GM19240 (cell line): Measurements from ENCODE around the gene UGT1A1.

Experiments used
- DNase-seq: peaks from one replicate; pipeline ENCODE4 v3.0.0; 2011; ENCODE audit warnings: low spot score; ENCODE audit not compliant: insufficient read length

Gene UGT1A1

DNA sequence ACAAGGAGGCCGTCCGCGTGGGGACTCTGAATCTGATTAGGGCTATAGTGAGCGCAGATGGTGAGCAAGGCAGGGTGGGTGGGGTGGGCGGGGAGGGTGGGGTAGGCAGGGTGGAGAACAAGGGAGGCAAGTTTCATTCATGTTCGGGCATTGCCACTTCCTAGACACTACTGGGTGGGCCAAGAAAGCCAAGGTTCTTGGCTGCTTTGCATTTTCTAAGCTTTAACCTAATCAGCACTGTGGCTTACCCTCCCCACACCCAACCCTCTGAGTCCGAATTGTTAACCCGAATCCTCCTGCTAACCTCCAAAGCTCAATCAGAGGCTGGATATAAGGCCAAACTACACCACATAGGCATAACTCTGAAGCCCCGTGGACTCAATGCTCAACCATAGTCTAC, 36.2 kb downstream of the UGT1A1 start:
- no peak for DNase-seq

DNA sequence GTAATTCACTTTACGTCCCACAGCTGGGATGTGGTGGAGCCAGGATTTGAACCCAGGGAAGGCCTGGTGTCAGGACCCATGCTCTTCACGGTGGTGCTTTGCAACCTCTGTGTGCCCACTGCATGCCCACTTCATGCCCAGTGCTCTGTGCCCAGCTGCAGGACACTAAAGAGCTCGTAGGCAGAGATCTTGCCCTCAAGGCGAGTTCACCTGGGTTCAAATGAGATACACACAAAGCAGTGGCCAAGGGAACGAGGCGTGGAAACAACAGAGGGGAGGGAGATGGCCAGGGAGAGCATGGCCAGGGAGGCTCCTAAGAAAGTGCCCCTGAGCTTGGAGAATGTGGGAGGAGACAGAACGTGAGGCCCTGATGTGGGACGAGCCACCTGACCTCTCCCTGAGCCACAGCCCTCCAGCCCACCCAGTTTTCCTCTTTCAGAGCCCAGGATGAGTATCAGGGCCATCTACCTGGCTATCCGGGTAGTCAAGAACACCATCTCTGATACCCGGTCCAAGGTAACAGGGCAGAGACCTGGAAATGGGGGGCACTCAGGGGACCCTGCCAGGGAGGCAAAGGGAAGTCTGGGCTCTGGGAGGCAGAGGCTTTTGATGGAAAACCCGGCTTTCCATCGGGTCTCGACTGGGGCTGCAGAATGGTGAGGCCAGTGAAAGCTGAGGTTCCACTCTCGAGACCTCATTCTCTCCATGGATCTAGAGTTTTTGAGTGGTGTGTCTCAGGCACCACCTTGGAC, 38.4 kb downstream of the UGT1A1 start:
- DNase-seq = no peak

DNA sequence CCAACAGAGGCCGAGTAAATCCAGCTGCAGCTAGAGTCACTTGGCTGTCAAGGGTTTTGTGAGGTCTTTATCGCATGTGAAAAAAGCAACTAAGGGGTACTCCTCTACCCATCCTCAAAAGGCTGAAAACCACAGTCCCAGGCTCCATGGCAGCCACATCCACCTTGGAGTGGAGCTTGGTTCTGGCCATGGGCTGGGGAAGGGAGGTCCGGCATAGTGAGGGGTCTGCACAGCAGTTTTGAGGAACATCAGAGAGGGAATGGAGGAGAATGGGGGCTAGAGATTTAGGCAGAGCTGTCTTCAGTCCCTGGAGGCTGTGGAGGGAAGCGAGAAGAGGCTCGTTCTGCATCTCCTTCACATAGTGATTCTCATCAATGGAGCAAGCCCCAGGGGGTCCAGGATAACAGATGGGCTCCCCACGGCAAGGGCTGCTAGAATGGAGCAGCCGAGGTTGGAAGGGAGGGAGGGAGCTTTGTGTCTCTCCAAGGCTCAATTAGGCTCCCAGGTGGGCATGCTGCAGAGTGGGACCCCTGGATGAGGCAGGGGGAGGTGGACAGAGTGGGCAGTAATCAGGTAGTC, 39.1 kb downstream of the UGT1A1 start:
- no peak for DNase-seq

DNA sequence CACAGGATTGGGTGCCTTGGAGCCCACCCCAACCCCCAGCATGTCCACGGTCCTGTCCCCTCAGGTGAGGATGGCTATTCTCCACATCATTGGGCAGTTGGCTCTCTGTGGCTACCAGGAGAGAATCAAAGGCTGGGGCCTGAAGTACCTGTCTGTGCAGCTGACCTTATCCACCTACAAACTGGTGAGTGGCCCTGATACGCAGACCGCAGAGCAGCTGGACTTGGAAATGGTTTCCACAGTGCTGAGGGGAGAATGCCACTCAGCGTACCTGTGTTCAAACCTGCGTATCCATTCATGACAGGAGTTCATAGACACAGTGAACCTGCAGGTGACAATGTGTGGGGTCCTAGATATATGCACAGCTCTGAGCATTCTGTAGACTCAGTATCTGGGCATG, 39.6 kb downstream of the UGT1A1 start:
- no peak for DNase-seq

DNA sequence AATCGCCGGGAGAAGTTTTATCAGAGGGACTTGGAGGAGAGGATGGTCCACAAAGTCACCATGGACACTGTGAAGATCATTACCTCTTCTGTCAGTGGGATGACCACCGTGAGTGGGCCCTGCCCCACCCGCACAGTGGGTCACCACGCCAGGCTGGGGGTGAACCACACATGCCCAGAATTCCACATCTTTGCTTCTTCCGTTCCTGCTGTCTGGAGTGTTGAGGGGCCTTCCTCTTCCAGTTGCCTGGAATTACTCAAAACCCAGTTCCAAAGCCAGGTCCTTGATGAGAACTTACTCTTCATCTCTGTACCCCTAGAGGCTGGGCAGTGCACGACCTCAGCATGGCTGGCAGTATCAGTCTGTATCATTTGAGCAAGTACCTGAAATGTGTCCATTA, 40.1 kb downstream of the UGT1A1 start:
- DNase-seq = no peak

DNA sequence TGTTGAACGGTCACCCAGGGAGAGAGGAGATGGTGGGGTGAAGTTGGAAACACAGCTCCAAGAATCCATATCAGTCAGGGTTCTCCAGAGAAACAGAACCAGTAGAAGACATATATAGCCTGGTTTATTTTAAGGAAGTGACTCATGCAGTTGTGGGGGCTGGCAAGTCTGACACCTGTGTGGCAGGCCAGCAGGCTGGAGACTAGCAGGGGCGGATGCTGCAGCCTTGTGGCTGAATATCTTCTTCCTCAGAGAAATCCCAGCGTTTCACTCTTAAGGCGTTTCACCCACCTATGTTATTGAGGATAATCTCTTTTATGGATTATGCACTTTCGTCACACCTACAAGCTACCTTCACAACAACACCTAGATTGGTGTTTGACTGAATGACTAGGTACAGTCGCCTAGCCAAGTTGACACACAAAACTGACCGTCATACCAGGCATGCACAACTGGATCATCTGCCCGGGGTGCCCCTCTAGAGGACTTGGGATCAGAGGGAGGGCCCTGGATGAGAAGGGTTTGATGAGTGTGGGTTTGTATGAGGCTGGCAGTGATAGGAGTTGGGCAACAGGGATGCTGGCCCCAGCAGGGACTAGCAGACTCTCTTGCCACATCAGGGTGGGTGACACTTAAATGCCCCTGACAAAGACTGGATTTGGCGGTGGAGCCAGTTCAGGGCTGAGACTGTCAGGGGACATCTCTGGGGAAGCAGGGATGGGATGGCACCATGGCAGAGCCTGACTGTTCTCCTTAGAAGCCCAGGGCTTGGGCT, 41.5 kb downstream of the UGT1A1 start:
- DNase-seq = no peak

DNA sequence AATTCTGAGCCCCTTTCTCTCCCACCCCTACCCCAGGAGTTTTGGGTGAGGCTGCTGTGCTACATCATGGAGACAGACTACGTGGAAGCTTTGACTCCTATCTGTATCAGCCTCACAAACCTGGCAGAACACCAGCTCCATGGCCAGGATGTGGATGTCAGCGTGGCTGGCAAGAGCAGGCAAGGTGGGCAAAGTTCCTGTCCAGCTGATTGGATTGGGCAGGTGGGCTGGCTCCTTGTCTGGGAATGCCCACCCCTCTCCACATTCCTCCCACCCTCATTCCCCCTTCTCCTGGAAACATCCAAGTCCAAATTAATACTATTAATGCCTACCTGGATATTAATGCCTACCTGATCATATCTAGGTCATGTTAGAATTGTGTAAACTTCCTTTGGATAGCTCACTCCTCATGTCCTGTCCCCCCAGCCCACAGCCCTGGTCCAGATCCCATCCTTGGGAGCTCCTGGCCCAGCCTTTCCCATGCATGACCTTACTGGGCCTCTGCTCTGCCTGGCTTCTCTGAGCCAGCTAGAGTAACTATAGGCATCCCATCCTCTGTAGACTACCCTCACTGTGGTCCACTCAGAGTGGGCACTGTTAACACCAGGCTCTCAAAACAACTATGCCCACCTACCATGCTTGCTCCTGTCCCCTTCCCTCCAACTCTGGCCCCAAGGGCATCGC, 42.2 kb downstream of the UGT1A1 start:
- no peak for DNase-seq

DNA sequence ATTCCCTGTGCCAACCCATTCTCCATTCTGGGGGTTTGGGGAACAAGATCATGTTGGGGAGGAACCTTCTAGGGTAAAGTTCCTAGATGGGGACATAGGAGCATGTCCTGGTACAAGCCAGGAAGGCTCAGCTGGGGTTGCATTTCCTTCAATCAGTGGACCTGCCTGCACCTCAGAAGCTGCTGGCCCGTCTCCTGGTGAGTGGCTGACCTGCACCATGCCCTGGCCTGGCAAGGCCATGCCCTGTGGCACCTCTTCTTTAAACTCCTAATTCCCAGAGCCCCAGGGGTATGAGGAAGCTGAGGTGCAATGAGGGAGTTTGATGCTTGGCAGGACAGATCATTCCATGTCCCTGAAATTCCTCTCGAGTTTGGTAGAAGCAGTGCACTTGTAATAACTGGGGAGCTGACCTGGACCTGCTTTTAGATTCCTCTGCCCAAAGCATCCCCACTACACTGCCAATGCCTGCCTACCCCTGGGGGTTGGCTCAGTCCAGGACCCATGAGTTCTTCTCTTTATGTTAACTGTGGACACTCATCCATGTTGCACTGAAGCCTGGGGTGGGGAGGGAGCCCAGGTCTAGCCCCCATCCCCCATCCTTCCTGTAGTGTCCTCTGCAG, 43.3 kb downstream of the UGT1A1 start:
- no peak for DNase-seq

DNA sequence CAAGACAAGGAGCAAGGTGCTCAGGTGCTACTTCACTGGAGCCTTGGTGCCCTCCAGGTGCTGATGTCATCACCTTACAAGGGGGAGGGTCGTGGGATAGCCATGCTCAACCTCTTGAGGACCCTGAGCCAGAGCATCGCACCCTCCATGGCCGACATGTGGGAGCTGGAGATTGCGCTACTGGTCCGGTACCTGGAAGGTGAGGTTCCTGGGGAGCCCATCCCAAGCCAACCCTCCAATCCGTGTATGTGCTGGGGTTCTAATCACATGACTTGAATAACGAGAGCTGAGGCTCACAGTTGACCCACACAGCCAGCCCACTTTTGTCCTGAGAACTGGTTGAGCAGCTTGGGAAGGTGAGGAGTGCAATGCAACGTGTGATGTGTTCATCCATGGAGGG, 43.9 kb downstream of the UGT1A1 start:
- DNase-seq = no peak

DNA sequence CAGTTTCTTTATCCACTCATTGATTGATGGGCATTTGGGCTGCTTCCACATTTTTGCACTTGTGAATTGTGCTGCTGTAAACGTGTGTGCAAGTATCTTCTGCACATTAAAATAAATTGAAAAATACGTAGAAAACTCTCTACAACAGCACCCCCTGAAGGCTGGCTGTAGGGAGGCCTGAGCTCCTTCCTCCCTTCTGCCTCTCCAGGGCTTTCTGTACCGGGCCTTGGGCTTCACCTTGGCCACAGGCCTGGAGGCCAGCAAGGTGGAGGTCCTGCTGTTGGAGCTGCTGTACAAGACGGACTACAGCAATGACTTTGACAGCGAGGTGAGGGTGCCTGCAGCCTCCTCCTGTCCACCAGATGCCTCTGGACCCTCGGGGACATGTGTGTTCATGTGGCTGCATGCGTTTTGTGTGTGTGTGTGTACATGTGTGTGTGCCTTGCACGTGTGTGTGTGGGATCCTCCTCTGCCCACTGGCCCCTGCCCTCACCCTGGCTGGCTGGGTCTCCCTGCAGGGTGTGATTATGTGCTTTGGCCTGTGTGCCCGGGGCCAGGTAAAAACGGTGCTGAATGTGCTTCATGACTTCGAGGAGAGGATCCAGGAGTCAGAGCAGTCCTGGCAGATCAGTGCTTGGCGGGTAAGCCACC, 47.3 kb downstream of the UGT1A1 start:
- no peak for DNase-seq

DNA sequence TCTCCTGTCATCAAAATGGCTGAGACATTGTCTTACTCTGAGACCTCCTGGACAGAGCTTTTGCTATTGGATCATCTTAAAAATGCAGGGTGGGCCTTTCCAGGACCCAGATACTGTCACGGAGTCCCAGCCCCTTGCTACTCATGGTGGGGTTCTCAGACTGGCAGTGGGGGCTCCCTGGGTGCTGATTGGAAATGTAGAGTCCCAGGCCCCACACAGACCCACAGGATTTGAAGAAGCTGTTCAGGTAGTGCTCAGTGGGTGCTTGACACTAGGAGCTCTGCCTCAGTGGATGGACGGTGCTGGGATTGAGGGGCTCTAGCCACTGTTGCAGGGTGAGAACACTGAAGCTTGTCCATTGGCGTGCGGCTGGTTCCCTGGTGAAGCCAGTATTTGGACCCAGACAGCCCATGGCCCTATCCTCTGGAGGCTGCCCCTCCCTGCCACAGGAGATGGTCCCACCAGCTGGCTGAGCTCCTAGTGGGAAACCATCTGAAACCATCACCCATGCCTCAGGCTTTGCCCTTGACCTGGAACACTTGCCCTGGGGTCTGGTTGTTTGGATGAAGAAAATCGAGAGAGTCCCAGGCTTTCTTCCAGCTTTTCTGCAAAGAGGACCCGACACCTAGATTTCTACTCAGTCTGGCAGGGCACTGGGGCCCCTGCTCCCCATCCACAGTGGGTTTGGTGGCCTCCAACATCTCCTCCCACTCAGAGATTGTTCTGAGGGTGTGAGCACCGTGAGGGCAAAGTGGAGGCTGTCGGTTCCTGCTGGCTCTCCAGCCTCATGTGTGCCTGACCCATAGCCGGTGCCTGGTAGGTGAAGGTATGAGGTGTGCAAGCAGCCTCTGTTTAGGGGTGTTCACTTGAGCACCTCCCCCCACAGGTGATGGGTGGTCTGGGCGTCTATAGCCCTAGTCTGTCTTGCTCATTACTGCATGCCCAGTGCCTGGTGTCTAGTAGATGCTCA, 48.2 kb downstream of the UGT1A1 start:
- no peak for DNase-seq

DNA sequence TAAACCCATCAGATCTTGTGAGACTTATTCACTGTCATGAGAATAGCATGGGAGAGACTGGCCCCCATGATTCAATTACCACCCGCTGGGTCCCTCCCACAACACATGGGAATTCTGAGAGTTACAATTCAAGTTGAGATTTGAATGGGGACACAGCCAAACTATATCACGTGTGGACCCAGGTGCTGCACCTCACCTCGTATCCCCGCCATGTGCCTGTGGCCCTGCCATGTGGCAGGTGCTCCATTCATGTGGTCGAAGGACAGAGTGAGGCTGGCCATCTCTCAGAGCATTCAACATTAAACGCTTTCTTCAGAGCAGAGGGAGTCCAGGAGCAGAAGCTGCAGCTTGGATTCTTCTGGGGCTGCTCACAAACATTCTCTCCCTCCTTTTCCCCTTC, 50.3 kb downstream of the UGT1A1 start:
- DNase-seq = no peak

DNA sequence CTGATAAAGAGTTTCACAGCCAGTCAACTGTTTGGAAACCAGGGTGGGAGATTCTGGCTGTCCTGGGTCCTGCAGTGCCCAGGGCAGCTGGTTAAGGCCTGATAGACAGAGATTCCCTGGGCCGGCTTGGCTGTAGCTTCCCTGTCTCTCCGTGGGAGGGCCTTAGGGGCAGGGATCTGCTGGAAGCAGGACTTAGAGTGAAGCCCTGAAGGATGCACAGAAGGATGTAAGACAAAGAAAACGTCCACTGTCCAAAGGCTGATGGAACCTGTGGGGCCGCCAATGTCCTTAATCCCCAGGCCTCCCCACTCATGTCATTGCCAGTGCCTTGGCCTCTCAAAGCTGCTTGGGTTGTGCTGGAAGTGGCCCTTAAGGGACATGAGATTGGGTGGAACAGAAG, 51.0 kb downstream of the UGT1A1 start:
- DNase-seq = no peak

DNA sequence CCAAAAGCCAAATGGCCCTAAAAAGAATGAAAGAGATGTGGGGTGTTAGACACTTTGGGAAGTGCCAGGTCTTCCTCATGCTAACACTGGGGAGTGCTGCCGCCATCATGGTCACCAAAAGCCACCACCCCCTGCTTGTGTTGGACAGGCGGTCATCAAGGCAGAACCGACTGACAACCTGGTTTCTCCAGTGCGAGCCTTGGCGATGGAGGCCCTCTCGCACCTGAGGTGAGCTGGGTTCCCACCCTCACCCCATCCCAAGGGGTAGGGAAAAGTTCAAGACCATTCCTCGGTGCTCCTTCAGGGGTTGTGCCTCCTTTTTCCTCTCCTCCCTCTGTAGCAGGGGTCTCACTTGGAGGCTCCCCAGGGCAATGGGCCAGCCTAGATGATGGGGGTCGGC, 51.7 kb downstream of the UGT1A1 start:
- DNase-seq = no peak

DNA sequence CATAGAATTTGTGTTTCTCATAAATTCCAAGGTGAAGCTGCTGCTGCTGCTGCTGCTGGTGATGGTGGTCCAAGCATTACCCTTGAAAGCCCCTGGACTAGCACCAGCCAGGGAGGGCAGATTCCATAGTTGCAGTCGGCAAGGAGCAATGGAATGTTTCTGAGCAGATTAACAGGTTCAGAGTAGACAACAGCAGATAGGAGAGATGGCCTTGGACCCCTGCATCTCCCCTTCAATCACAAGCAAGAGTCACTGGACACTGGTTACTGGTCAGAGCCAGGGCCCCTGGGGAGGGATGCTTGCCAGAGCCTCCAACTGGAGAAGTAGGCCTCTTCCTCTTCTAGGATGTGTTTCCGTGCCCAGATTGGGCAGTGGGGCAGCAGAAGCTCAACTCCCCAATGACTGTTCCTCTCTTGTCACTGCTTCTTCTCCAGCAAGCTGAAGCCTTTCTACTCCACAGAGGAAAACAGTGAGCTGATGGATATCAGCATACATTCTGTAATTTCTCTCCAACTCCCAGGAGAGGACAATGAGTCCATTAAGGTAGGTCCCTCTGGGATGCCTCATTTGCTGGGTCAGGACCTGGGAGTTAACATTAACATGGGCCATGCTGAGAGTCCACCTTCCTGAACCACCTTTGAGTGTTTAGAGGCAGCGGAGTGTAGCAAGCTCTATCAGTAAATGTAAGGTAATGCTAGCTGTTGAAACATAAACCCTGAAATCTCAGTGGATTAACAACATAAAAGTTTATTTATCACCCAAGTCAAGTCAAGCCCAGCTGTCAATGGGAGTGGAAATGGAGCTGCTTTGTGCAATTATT, 53.4 kb downstream of the UGT1A1 start:
- DNase-seq = no peak

DNA sequence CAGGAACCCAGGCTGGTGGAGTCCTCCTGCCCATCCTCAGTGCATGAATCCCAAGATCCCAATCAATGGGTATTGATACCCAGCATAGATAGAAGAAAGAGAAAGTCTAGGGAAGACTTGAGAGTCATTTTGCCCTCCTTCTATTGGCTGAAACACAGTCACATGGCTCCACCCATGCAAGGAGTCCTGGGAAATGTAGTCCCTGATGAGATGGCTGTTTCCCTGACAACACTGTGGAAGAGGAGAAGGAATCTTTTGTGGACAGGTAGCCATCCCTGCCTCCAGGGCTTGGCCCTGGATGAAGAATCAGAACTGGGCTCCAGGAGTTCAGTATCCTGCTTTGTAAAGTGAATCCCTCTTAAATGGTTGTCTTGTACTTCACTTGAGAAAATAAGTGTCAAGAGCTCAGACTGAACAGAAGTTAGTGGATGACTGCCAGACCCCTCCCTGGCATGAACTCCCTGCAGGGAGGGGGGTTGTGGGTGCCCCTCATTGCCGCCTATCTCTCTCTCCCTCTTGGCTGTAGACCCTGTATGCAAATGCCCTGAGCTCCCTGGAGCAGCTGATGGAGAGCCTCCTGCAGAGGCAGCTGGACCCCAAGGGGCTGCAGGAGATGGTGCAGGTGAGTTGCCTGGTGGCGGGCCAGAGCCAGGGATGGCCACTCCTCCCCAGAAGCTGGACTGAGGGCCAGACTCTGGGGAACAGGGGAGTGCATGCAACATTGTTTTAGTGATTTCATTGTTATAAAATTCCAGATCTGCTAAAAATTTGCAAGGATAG, 54.2 kb downstream of the UGT1A1 start:
- DNase-seq = no peak

DNA sequence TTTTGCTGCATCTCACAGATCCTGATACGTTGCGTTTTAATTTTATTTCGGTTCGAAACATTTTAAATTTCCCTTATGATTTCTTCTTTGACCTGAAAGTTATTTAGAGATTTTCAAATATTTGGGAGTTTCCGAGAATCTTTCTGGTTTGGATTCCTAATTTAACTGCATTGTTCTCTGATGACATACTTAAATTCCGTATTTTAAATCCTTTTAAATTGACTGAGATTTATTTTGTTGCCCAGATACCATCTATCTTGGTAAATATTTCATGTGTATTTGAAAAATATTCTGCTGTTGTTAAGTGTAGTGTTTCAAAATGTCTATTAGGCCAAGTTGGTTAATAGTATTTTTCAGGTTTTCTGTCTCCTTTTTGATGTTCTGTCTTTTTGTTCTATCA, 55.8 kb downstream of the UGT1A1 start:
- no peak for DNase-seq

DNA sequence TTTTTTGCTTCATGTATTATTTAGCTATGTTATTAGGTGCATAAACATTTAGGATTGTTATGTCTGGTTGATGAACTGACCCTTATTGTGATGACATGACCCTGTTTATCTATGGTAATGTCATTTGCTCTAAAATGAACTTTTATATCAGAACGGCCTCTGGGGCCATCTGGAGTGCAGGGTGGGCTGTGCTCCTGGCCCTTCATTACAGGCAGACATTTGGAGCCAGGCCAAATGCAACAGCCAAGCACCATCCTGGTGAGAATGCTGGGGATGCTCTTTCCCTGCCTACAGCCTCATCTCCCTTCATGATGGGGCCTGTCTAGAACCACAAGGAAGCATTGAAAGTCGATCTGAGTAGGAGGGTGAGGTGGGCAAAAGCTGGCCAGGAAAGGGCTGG, 56.3 kb downstream of the UGT1A1 start:
- DNase-seq = no peak
